IMR-90 (cell line): Measurements from ENCODE around the gene ACADM. TPM values are rescaled to one million over a fixed set of nuclear protein-coding genes. Genes with fewer than 3 reads are reported as not detected.

ENCODE experiments used
- ATAC-seq: fragments of 200-7000 bp; cut with Tn5 transposase; 2 replicates; pipeline ENCODE4 v1.9.1; 2020; ENCODE audit warnings: low read depth, mild to moderate bottlenecking, moderate library complexity
- BruUV-seq: library from RNA; stranded (reverse); fragments of 400-500 nt; replicated peaks from 2 replicates; lab custom pipeline; 2021; lab: Mats Ljungman, UMichigan
- CTCF ChIA-PET: fragments of 300-600 bp; formaldehyde crosslinking; extraction: SDS; loops from one replicate; lab custom pipeline; 2021; ENCODE audit warnings: antibody characterized with exemption; lab: Yijun Ruan, JAX
- POLR2A ChIA-PET: fragments of 300-600 bp; sonication (Branson Sonifier 250); formaldehyde crosslinking; loops from one replicate; lab custom pipeline; 2022; ENCODE audit warnings: antibody characterized with exemption; ENCODE audit not compliant: unreplicated experiment; lab: Charles Lee
- DNase-seq: peaks from one replicate; pipeline ENCODE4 v3.0.0; 2013
- H2AFZ ChIP-seq: replicated peaks from 2 replicates; pipeline ENCODE3; 2013; ENCODE audit warnings: low read length, mild to moderate bottlenecking; ENCODE audit not compliant: poor library complexity
- H2AK5ac ChIP-seq: 2 replicates; pipeline ENCODE4 v1.6.1; 2013; ENCODE audit warnings: low read depth, low read length, inconsistent platforms
- H2AK9ac ChIP-seq: replicated peaks from 2 replicates; pipeline ENCODE3; 2013; ENCODE audit warnings: mild to moderate bottlenecking, low read depth, low read length, moderate library complexity; ENCODE audit not compliant: poor library complexity
- H2BK120ac ChIP-seq: 2 replicates; pipeline ENCODE4 v1.6.1; 2013; ENCODE audit warnings: low read depth, low read length, inconsistent platforms
- H2BK15ac ChIP-seq: 3 replicates; pipeline ENCODE4 v1.6.1; 2013; ENCODE audit warnings: low read depth, low read length, inconsistent platforms
- H2BK20ac ChIP-seq: 2 replicates; pipeline ENCODE4 v1.6.1; 2013; ENCODE audit warnings: low read depth, mild to moderate bottlenecking, inconsistent platforms, low read length, moderate library complexity
- H2BK5ac ChIP-seq: 2 replicates; pipeline ENCODE4 v1.6.1; 2013; ENCODE audit warnings: mild to moderate bottlenecking, low read depth, low read length, inconsistent platforms; ENCODE audit not compliant: poor library complexity, severe bottlenecking
- H3K14ac ChIP-seq: replicated peaks from 2 replicates; pipeline ENCODE4 v1.6.1; 2013; ENCODE audit warnings: low read depth, low read length, inconsistent platforms
- H3K18ac ChIP-seq: 2 replicates; pipeline ENCODE4 v1.6.1; 2013; ENCODE audit warnings: low read depth, low read length, control low read depth
- H3K23ac ChIP-seq: 2 replicates; pipeline ENCODE4 v1.6.1; 2013; ENCODE audit warnings: low read depth, low read length, inconsistent platforms
- H3K27ac ChIP-seq: 2 replicates; pipeline ENCODE4 v1.5.1; 2013; ENCODE audit warnings: mild to moderate bottlenecking, control low read depth, low read length; ENCODE audit not compliant: insufficient read depth
- H3K27me3 ChIP-seq: 2 replicates; pipeline ENCODE4 v1.6.1; 2013; ENCODE audit warnings: low read length; ENCODE audit not compliant: control insufficient read depth, insufficient read depth
- H3K36me3 ChIP-seq: 2 replicates; pipeline ENCODE4 v1.6.1; 2013; ENCODE audit warnings: low read length, mixed read lengths; ENCODE audit not compliant: control insufficient read depth, insufficient read depth
- H3K4ac ChIP-seq: 2 replicates; pipeline ENCODE4 v1.6.1; 2013; ENCODE audit warnings: low read depth, low read length, inconsistent platforms
- H3K4me1 ChIP-seq: 2 replicates; pipeline ENCODE4 v1.6.1; 2013; ENCODE audit warnings: low read length, mixed read lengths; ENCODE audit not compliant: control insufficient read depth, insufficient read depth
- H3K4me2 ChIP-seq: 2 replicates; pipeline ENCODE4 v1.6.1; 2013; ENCODE audit warnings: low read depth, mild to moderate bottlenecking, control low read depth, low read length, moderate library complexity
- H3K4me3 ChIP-seq: 2 replicates; pipeline ENCODE4 v1.5.1; 2013; ENCODE audit warnings: low read depth, mild to moderate bottlenecking, control low read depth, low read length, moderate library complexity; ENCODE audit not compliant: insufficient read depth
- H3K56ac ChIP-seq: 2 replicates; pipeline ENCODE4 v1.6.1; 2013; ENCODE audit warnings: low read length, inconsistent platforms; ENCODE audit not compliant: insufficient read depth; ENCODE audit errors: extremely low read depth
- H3K79me1 ChIP-seq, 2 experiments: 2 replicates each; pipeline ENCODE4 v1.6.1; 2013; ENCODE audit warnings: low read length in 2 of 2, inconsistent platforms in 1 of 2, low read depth in 1 of 2
- H3K9ac ChIP-seq: 2 replicates; pipeline ENCODE4 v1.6.1; 2013; ENCODE audit warnings: low read depth, low read length, control low read depth
- H3K9me1 ChIP-seq: 2 replicates; pipeline ENCODE4 v1.6.1; 2013; ENCODE audit warnings: low read length, inconsistent platforms; ENCODE audit not compliant: insufficient read depth
- H3K9me3 ChIP-seq: 2 replicates; pipeline ENCODE4 v1.6.1; 2013; ENCODE audit warnings: low read length; ENCODE audit not compliant: control insufficient read depth, insufficient read depth
- H4K20me1 ChIP-seq: 2 replicates; pipeline ENCODE4 v1.6.1; 2013; ENCODE audit warnings: low read length, inconsistent platforms; ENCODE audit not compliant: insufficient read depth
- H4K5ac ChIP-seq: 2 replicates; pipeline ENCODE4 v1.6.1; 2013; ENCODE audit warnings: mild to moderate bottlenecking, low read depth, low read length, control low read depth
- H4K8ac ChIP-seq, 2 experiments: 2 replicates each; pipeline ENCODE4 v1.6.1; 2013; ENCODE audit warnings: low read depth in 2 of 2, low read length in 2 of 2, control low read depth in 1 of 2, inconsistent platforms in 1 of 2
- H4K91ac ChIP-seq: 2 replicates; pipeline ENCODE4 v1.6.1; 2013; ENCODE audit warnings: low read depth, low read length, inconsistent platforms; ENCODE audit not compliant: insufficient read depth
- BHLHE40 ChIP-seq: fragments of 150-350 bp; IDR thresholded peaks from 2 replicates; pipeline ENCODE4 v1.6.1; 2016; ENCODE audit warnings: mild to moderate bottlenecking, low read depth, low read length
- CEBPB ChIP-seq: IDR thresholded peaks from 2 replicates; pipeline ENCODE4 v1.6.1; 2012; ENCODE audit warnings: low read depth, low read length, improper control_type of control experiment
- CHD1 ChIP-seq: IDR thresholded peaks from 2 replicates; pipeline ENCODE4 v1.6.1; 2012; ENCODE audit warnings: low read depth, low read length, improper control_type of control experiment
- CTCF ChIP-seq: conservative IDR thresholded peaks from 2 replicates; pipeline ENCODE4 v1.5.1; 2012; ENCODE audit warnings: mild to moderate bottlenecking, low read depth, low read length, improper control_type of control experiment
- FOS ChIP-seq: fragments of 150-350 bp; IDR thresholded peaks from 2 replicates; pipeline ENCODE4 v1.6.1; 2016; ENCODE audit warnings: low read depth, low read length
- MAFK ChIP-seq: IDR thresholded peaks from 2 replicates; pipeline ENCODE4 v1.6.1; 2012; ENCODE audit warnings: low read depth, low read length, improper control_type of control experiment
- MAZ ChIP-seq: IDR thresholded peaks from 2 replicates; pipeline ENCODE4 v1.6.1; 2012; ENCODE audit warnings: low read depth, mild to moderate bottlenecking, low read length, improper control_type of control experiment, moderate library complexity, borderline replicate concordance
- MXI1 ChIP-seq: IDR thresholded peaks from 2 replicates; pipeline ENCODE4 v1.6.1; 2012; ENCODE audit warnings: low read depth, mild to moderate bottlenecking, low read length, moderate library complexity, borderline replicate concordance
- NFE2L2 ChIP-seq: fragments of 150-350 bp; IDR thresholded peaks from 2 replicates; pipeline ENCODE4 v1.6.1; 2016; ENCODE audit warnings: low read depth, mild to moderate bottlenecking, low read length
- POLR2A ChIP-seq: IDR thresholded peaks from 2 replicates; pipeline ENCODE4 v1.6.1; 2012; ENCODE audit warnings: mild to moderate bottlenecking, low read depth, low read length
- RAD21 ChIP-seq: IDR thresholded peaks from 2 replicates; pipeline ENCODE4 v1.6.1; 2012; ENCODE audit warnings: low read length, improper control_type of control experiment
- RCOR1 ChIP-seq: IDR thresholded peaks from 2 replicates; pipeline ENCODE4 v1.6.1; 2012; ENCODE audit warnings: mild to moderate bottlenecking, low read length, improper control_type of control experiment; ENCODE audit not compliant: insufficient replicate concordance
- RFX5 ChIP-seq: IDR thresholded peaks from 2 replicates; pipeline ENCODE4 v1.8.0; 2012; ENCODE audit warnings: low read depth, mild to moderate bottlenecking, low read length, moderate library complexity
- SMC3 ChIP-seq: fragments of 150-350 bp; IDR thresholded peaks from 2 replicates; pipeline ENCODE4 v1.6.1; 2016; ENCODE audit warnings: low read depth, mild to moderate bottlenecking, antibody characterized with exemption, low read length, moderate library complexity
- USF2 ChIP-seq: fragments of 150-350 bp; IDR thresholded peaks from 2 replicates; pipeline ENCODE4 v1.6.1; 2017; ENCODE audit warnings: mild to moderate bottlenecking, antibody characterized with exemption, low read length, low read depth
- WGBS, 2 experiments: methylation state at CpG; one replicate each; pipeline versions ENCODE4 v1.1.5 to v1.1.7; 2013; ENCODE audit warnings: missing lambda C conversion rate in 2 of 2; ENCODE audit not compliant: insufficient read length in 1 of 2; ENCODE audit errors: extremely low coverage in 2 of 2; 5-methylcytosine and 5-hydroxymethylcytosine counted together
- dilution Hi-C: fragments of 300-500 bp; cut with HindIII; formaldehyde crosslinking; loops from one replicate; pipeline ENCODE4 v1.14.3; 2018; ENCODE audit warnings: low sequenced_read_pairs; ENCODE audit not compliant: unreplicated experiment
- in situ Hi-C: fragments of 300-500 bp; cut with MboI; formaldehyde crosslinking; loops from 3 replicates; pipeline ENCODE4 v1.14.3; 2019; ENCODE audit warnings: low sequenced_read_pairs, inconsistent platforms, mixed read lengths
- intact Hi-C: fragments of 100-400 bp; cut with micrococcal nuclease; formaldehyde crosslinking; loops from 2 replicates; pipeline ENCODE4 v1.10.0; 2022
- polyA plus RNA-seq, 3 experiments: library from polyadenylated mRNA; depleted of rRNA; stranded (reverse); fragments of >200 nt; gene quantifications; 2 replicates each; pipeline ENCODE4 v1.2.3, GENCODE V29; 2012; ENCODE audit warnings: low replicate concordance in 1 of 3
- total RNA-seq: library from RNA; depleted of rRNA; stranded (reverse); fragments of >200 nt; gene quantifications from 2 replicates; pipeline ENCODE4 v1.2.3, GENCODE V29; 2012
- TF ChIP-seq, protein P1 (sequence below): fragments of 150-350 bp; IDR thresholded peaks from 2 replicates; pipeline ENCODE4 v1.6.1; 2016; ENCODE audit warnings: low read depth, mild to moderate bottlenecking, low read length, moderate library complexity, borderline replicate concordance

The ACADM gene
- total and polyA plus RNA-seq, 2 of the 4 experiments (the other 2 are of a cell fraction): 8.6 to 18.5 TPM

GRCh38 chr1:75696000-75696399 is 28.5 kb upstream of the ACADM start:
- WGBS, 2 experiments: no CpG with 5 or more reads among the region's 3 CpGs
- H3K36me3 ChIP-seq: no peaks in the 10 kb centered on the region
- no peak overlapping the region for H2AK9ac ChIP-seq
- no peak overlapping the region for H4K5ac ChIP-seq
- in situ Hi-C loops: no loop called here
- H3K4ac ChIP-seq: no peak overlapping the region
- H3K18ac ChIP-seq: no peak overlapping the region
- ChIA-PET POLR2A (no interaction called here), CTCF (no interaction called here)
- H2BK5ac ChIP-seq: no peak overlapping the region
- no peak overlapping the region for H3K56ac ChIP-seq
- DNase-seq (no peak), ATAC-seq (no peak)
- no peaks in the 10 kb centered on the region for H3K9me3 ChIP-seq
- no peak overlapping the region for H3K4me2 ChIP-seq
- intact Hi-C loops: no loop called here
- H3K23ac ChIP-seq: no peak overlapping the region
- H4K20me1 ChIP-seq: no peaks in the 10 kb centered on the region
- H2BK15ac ChIP-seq: no peak overlapping the region
- no peak overlapping the region for H4K91ac ChIP-seq
- TF ChIP-seq CHD1 (no peak), RFX5 (no peak), FOS (no peak), MXI1 (no peak), SMC3 (no peak), MAZ (no peak), RAD21 (no peak), USF2 (no peak), NFE2L2 (no peak), POLR2A (no peak), BHLHE40 (no peak), CEBPB (no peak), CTCF (no peak), RCOR1 (no peak), MAFK (no peak)
- TF ChIP-seq, protein P1, sequence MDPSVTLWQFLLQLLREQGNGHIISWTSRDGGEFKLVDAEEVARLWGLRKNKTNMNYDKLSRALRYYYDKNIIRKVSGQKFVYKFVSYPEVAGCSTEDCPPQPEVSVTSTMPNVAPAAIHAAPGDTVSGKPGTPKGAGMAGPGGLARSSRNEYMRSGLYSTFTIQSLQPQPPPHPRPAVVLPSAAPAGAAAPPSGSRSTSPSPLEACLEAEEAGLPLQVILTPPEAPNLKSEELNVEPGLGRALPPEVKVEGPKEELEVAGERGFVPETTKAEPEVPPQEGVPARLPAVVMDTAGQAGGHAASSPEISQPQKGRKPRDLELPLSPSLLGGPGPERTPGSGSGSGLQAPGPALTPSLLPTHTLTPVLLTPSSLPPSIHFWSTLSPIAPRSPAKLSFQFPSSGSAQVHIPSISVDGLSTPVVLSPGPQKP: no peak
- BruUV-seq: no TSS peak
- no peaks in the 10 kb centered on the region for H3K27me3 ChIP-seq
- no peak overlapping the region for H3K4me3 ChIP-seq
- no peak overlapping the region for H3K9ac ChIP-seq
- H2AFZ ChIP-seq: no peak overlapping the region
- no peak overlapping the region for H2AK5ac ChIP-seq
- no peak overlapping the region for H3K27ac ChIP-seq
- no peaks in the 10 kb centered on the region for H3K9me1 ChIP-seq
- no peaks in the 10 kb centered on the region for H3K79me1 ChIP-seq
- no peak overlapping the region for H3K14ac ChIP-seq
- no peak overlapping the region for H4K8ac ChIP-seq
- no peak overlapping the region for H2BK120ac ChIP-seq
- dilution Hi-C loops: no loop called here
- H2BK20ac ChIP-seq: no peak overlapping the region
- H3K4me1 ChIP-seq: no peaks in the 10 kb centered on the region
